K562 (cell line): ENCODE data around the gene SMIM30. TPM values are rescaled to one million over a fixed set of nuclear protein-coding genes. Genes with fewer than 3 reads are reported as not detected.

Experiments
- ETV5 ChIP-seq: sonication (generic); formaldehyde crosslinking; IDR thresholded peaks from 2 replicates; pipeline ENCODE4 v1.4.0; 2020; ENCODE audit warnings: low read depth, mild to moderate bottlenecking, missing genetic modification reagents
- FOXM1 ChIP-seq, 2 experiments: fragments of 450-650 bp in 1 of 2; sonication (generic) in 1 of 2; formaldehyde crosslinking in 1 of 2; IDR thresholded peaks; 2 replicates each; pipeline versions ENCODE4 v1.6.1 to v1.9.0; 2017 to 2022; ENCODE audit warnings: low read depth in 2 of 2, mild to moderate bottlenecking in 2 of 2, missing genetic modification reagents in 1 of 2, moderate library complexity in 1 of 2
- GATA2 ChIP-seq: sonication (generic); formaldehyde crosslinking; IDR thresholded peaks from 2 replicates; pipeline ENCODE4 v1.4.0; 2020; ENCODE audit warnings: mild to moderate bottlenecking, missing genetic modification reagents
- HDAC1 ChIP-seq, 2 experiments: fragments of 450-650 bp; IDR thresholded peaks; 2 replicates each; pipeline ENCODE4 v1.6.1; 2016 to 2017; ENCODE audit warnings: inconsistent platforms in 1 of 2, mild to moderate bottlenecking in 1 of 2, moderate library complexity in 1 of 2
- HDAC2 ChIP-seq: fragments of 450-650 bp; IDR thresholded peaks from 2 replicates; pipeline ENCODE4 v1.6.1; 2016; ENCODE audit warnings: mild to moderate bottlenecking
- HES1 ChIP-seq: fragments of 450-650 bp; IDR thresholded peaks from 2 replicates; pipeline ENCODE4 v1.6.1; 2016; ENCODE audit warnings: low read depth, mild to moderate bottlenecking, moderate library complexity
- KAT2B ChIP-seq: IDR thresholded peaks from one replicate; pipeline ENCODE4 v1.6.1; 2012; ENCODE audit warnings: low read depth, mild to moderate bottlenecking, control low read depth, inconsistent platforms, low read length, moderate library complexity
- MAFK ChIP-seq: IDR thresholded peaks from 2 replicates; pipeline ENCODE4 v1.6.1; 2011; ENCODE audit warnings: low read length, improper control_type of control experiment
- NR2F6 ChIP-seq: fragments of 450-650 bp; formaldehyde crosslinking; IDR thresholded peaks from 2 replicates; pipeline ENCODE4 v1.4.0; 2020; ENCODE audit warnings: mild to moderate bottlenecking
- NR4A1 ChIP-seq, 2 experiments: fragments of 250-450 bp in 1 of 2; fragments of 450-650 bp in 1 of 2; sonication (Bioruptor Pico) in 1 of 2; IDR thresholded peaks; 2 replicates each; pipeline versions ENCODE4 v1.4.0 to v1.6.1; 2016 to 2020; ENCODE audit warnings: mild to moderate bottlenecking in 2 of 2, missing compliant biosample characterization in 1 of 2, missing genetic modification characterization in 1 of 2, moderate library complexity in 1 of 2
- SLC30A9 ChIP-seq: fragments of 250-450 bp; sonication (Bioruptor Pico); IDR thresholded peaks from 2 replicates; pipeline ENCODE4 v1.8.0; 2022; ENCODE audit warnings: mild to moderate bottlenecking, moderate library complexity
- SOX6 ChIP-seq: fragments of 450-650 bp; IDR thresholded peaks from 2 replicates; pipeline ENCODE4 v1.6.1; 2014; ENCODE audit warnings: mild to moderate bottlenecking
- ZFX ChIP-seq: sonication (generic); formaldehyde crosslinking; IDR thresholded peaks from 2 replicates; pipeline ENCODE4 v1.8.0; 2022; ENCODE audit warnings: mild to moderate bottlenecking, missing genetic modification reagents, moderate library complexity
- ZNF124 ChIP-seq: sonication (generic); formaldehyde crosslinking; IDR thresholded peaks from 2 replicates; pipeline ENCODE4 v1.8.1; 2022; ENCODE audit warnings: missing genetic modification reagents
- ZNF695 ChIP-seq: fragments of 450-650 bp; formaldehyde crosslinking; IDR thresholded peaks from 2 replicates; pipeline ENCODE4 v1.4.0; 2020; ENCODE audit warnings: mild to moderate bottlenecking, moderate library complexity
- polyA plus RNA-seq, 8 experiments: library from polyadenylated mRNA; depleted of rRNA in 4 of 8; stranded (reverse) in 5 of 8; unstranded in 3 of 8; fragments of >200 nt; fragmentation: Nextera tagmentation in 2 of 8; fragmentation: Illumina TruSeq in 1 of 8; extraction: Ambion mirVana in 2 of 8; extraction: Trizol in 1 of 8; gene quantifications; 2 replicates each; pipeline versions ENCODE4 v1.2.1 to v1.2.3, GENCODE V29; 2011 to 2014; ENCODE audit warnings: inconsistent platforms in 1 of 8, missing spikeins in 1 of 8
- total RNA-seq, 7 experiments: library from RNA; depleted of rRNA in 6 of 7; stranded (reverse); fragments of >200 nt in 6 of 7; fragmentation: Illumina TruSeq in 2 of 7; extraction: Trizol in 2 of 7; gene quantifications; 2 replicates each; pipeline versions ENCODE4 v1.2.1 to v1.2.3, GENCODE V29; 2011 to 2021; ENCODE audit warnings: low replicate concordance in 1 of 7
- TF ChIP-seq, protein P1 (sequence below): fragments of 250-450 bp; sonication (Bioruptor Pico); IDR thresholded peaks from 2 replicates; pipeline ENCODE4 v1.5.0; 2022; ENCODE audit warnings: mild to moderate bottlenecking
- TF ChIP-seq, protein P2 (sequence below): fragments of 450-650 bp; IDR thresholded peaks from 2 replicates; pipeline ENCODE4 v1.6.1; 2016; ENCODE audit warnings: mild to moderate bottlenecking
- TF ChIP-seq, protein P3 (sequence below), 2 experiments: fragments of 150-350 bp in 1 of 2; IDR thresholded peaks; 2 replicates each; pipeline ENCODE4 v1.6.1; 2012 to 2016; ENCODE audit warnings: low read depth in 2 of 2, low read length in 2 of 2, mild to moderate bottlenecking in 1 of 2, moderate library complexity in 1 of 2

SMIM30 gene
- total and polyA plus RNA-seq, 9 of the 15 experiments (the other 6 are each of a cell fraction or from before 2014, with no cell fraction given) = 161 to 891 (median 316) TPM

DNA sequence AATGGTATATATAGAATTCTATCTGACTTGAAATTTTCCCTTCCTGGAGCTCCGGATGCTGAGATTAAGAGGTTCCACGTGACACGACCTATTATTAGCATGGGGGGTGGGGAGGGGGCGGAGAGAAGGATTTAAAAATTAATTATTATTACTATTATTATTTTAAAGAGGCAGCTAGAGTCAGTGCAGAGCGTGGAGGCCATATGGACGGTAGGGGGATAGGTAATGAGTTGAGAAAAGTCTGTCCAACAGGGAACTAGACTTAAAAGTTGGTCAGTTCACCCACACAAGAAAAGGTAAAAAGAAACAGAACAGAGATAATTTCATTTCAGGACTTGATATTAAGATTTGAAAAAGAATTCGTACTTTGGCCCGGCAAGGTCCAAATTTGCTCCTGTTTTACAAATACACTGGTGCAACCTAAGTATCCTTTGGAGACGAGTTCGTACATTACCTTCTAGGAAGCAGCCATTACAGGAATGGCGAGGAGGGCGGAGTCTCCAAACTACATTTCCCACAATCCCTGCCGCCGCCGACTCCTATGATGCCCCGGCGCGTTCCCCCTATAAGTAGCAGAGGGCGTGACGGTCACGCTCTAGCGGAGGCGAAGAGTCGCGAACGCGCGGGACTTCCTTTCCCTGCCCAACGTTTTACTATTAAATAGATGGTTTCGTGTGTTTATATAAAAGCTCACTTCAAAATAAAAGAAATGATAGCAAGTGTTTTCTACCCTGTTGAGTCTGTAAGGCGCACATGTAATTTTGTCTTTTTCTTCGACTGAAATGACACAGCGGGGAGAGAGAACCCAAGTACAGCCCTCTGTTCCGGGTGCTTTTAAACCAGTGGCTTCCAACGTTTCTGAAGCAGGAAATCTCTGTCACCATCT is at the start of gene SMIM30 (continued):
- TF ChIP-seq, protein P1, sequence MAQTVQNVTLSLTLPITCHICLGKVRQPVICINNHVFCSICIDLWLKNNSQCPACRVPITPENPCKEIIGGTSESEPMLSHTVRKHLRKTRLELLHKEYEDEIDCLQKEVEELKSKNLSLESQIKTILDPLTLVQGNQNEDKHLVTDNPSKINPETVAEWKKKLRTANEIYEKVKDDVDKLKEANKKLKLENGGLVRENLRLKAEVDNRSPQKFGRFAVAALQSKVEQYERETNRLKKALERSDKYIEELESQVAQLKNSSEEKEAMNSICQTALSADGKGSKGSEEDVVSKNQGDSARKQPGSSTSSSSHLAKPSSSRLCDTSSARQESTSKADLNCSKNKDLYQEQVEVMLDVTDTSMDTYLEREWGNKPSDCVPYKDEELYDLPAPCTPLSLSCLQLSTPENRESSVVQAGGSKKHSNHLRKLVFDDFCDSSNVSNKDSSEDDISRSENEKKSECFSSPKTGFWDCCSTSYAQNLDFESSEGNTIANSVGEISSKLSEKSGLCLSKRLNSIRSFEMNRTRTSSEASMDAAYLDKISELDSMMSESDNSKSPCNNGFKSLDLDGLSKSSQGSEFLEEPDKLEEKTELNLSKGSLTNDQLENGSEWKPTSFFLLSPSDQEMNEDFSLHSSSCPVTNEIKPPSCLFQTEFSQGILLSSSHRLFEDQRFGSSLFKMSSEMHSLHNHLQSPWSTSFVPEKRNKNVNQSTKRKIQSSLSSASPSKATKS (CRISPR knock-in tag) = 0 out of 2 replicates have a peak, but pooled peaks have one; percentile 73
- TF ChIP-seq ETV5 (CRISPR knock-in tag) (0 out of 2 replicates have a peak, but pooled peaks have one; percentile 22), GATA2 (CRISPR knock-in tag) (no peak), ZNF124 (CRISPR knock-in tag) (no peak), HDAC1 (IDR thresholded peaks at IDR 0.05) (peak in 1 of 2 experiments; percentile 72; a peak in 3 of 4 replicates), MAFK (no peak), NR2F6 (no peak), FOXM1 (IDR thresholded peaks at IDR 0.05; ENCODE audit: low read depth) (peak; percentile 61; the same call in 1 of the 2 replicates), FOXM1 (CRISPR knock-in tag; IDR thresholded peaks at IDR 0.05; ENCODE audit: low read depth) (no peak), SLC30A9 (CRISPR knock-in tag) (no peak), SOX6 (peak; percentile 32; the same call in 1 of the 2 replicates), HES1 (peak; percentile 22), NR4A1 (CRISPR knock-in tag; IDR thresholded peaks at IDR 0.05) (no peak), NR4A1 (tag; IDR thresholded peaks at IDR 0.05) (no peak), HDAC2 (peak; percentile 92), ZNF695 (CRISPR knock-in tag) (no peak), KAT2B (no peak), ZFX (CRISPR knock-in tag) (no peak)
- TF ChIP-seq, protein P2, sequence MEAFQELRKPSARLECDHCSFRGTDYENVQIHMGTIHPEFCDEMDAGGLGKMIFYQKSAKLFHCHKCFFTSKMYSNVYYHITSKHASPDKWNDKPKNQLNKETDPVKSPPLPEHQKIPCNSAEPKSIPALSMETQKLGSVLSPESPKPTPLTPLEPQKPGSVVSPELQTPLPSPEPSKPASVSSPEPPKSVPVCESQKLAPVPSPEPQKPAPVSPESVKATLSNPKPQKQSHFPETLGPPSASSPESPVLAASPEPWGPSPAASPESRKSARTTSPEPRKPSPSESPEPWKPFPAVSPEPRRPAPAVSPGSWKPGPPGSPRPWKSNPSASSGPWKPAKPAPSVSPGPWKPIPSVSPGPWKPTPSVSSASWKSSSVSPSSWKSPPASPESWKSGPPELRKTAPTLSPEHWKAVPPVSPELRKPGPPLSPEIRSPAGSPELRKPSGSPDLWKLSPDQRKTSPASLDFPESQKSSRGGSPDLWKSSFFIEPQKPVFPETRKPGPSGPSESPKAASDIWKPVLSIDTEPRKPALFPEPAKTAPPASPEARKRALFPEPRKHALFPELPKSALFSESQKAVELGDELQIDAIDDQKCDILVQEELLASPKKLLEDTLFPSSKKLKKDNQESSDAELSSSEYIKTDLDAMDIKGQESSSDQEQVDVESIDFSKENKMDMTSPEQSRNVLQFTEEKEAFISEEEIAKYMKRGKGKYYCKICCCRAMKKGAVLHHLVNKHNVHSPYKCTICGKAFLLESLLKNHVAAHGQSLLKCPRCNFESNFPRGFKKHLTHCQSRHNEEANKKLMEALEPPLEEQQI = peak; percentile 50; the same call in 1 of the 2 replicates
- TF ChIP-seq, protein P3, sequence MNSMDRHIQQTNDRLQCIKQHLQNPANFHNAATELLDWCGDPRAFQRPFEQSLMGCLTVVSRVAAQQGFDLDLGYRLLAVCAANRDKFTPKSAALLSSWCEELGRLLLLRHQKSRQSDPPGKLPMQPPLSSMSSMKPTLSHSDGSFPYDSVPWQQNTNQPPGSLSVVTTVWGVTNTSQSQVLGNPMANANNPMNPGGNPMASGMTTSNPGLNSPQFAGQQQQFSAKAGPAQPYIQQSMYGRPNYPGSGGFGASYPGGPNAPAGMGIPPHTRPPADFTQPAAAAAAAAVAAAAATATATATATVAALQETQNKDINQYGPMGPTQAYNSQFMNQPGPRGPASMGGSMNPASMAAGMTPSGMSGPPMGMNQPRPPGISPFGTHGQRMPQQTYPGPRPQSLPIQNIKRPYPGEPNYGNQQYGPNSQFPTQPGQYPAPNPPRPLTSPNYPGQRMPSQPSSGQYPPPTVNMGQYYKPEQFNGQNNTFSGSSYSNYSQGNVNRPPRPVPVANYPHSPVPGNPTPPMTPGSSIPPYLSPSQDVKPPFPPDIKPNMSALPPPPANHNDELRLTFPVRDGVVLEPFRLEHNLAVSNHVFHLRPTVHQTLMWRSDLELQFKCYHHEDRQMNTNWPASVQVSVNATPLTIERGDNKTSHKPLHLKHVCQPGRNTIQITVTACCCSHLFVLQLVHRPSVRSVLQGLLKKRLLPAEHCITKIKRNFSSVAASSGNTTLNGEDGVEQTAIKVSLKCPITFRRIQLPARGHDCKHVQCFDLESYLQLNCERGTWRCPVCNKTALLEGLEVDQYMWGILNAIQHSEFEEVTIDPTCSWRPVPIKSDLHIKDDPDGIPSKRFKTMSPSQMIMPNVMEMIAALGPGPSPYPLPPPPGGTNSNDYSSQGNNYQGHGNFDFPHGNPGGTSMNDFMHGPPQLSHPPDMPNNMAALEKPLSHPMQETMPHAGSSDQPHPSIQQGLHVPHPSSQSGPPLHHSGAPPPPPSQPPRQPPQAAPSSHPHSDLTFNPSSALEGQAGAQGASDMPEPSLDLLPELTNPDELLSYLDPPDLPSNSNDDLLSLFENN (IDR thresholded peaks at IDR 0.05; ENCODE audit: low read depth in 2 of 2, low read length in 2 of 2) = peak in 1 of 2 experiments; percentile 55; a peak in 1 of 4 replicates
